HCT116 (cell line): ENCODE results near the gene MOB2.
A peak's percentile ranks its signal among the peaks of the same experiment; 100 is the strongest.

ENCODE experiments used
- CEBPB ChIP-seq: IDR thresholded peaks from 2 replicates; pipeline ENCODE4 v1.6.1; 2012; ENCODE audit warnings: low read depth
- ELF1 ChIP-seq: IDR thresholded peaks from 2 replicates; pipeline ENCODE4 v1.6.1; 2012; ENCODE audit warnings: low read depth, borderline replicate concordance
- EZH2 ChIP-seq: fragments of 200-600 bp; sonication (generic); IDR thresholded peaks from 2 replicates; pipeline ENCODE4 v1.6.1; 2017; ENCODE audit warnings: antibody characterized with exemption, mixed run types
- EZH2phosphoT487 ChIP-seq: fragments of 200-600 bp; IDR thresholded peaks from 2 replicates; pipeline ENCODE4 v1.6.1; 2018; ENCODE audit warnings: antibody characterized with exemption, borderline replicate concordance
- MAX ChIP-seq: IDR thresholded peaks from 2 replicates; pipeline ENCODE4 v1.6.1; 2012
- POLR2A ChIP-seq: IDR thresholded peaks from 2 replicates; pipeline ENCODE4 v1.7.0; 2011; ENCODE audit warnings: borderline replicate concordance; ENCODE audit not compliant: insufficient read depth, insufficient read length; ENCODE audit errors: extremely low read depth
- POLR2AphosphoS5 ChIP-seq: IDR thresholded peaks from 2 replicates; pipeline ENCODE4 v1.6.1; 2011; ENCODE audit warnings: mild to moderate bottlenecking, low read depth, low read length, moderate library complexity
- REST ChIP-seq: IDR thresholded peaks from 2 replicates; pipeline ENCODE4 v1.6.1; 2012; ENCODE audit warnings: low read depth
- SIN3A ChIP-seq: IDR thresholded peaks from 2 replicates; pipeline ENCODE4 v1.6.1; 2012; ENCODE audit warnings: low read depth
- SRF ChIP-seq: IDR thresholded peaks from 2 replicates; pipeline ENCODE4 v1.6.1; 2012; ENCODE audit warnings: low read depth
- TCF7L2 ChIP-seq: IDR thresholded peaks from 2 replicates; pipeline ENCODE4 v1.7.0; 2011; ENCODE audit warnings: borderline replicate concordance, inconsistent platforms; ENCODE audit not compliant: insufficient read depth, insufficient read length; ENCODE audit errors: extremely low read depth
- ZFX ChIP-seq: fragments of 450-650 bp; IDR thresholded peaks from 2 replicates; pipeline ENCODE4 v1.6.1; 2017
- ZNF274 ChIP-seq: fragments of 200-500 bp; sonication (Bioruptor generic); IDR thresholded peaks from 2 replicates; pipeline ENCODE4 v1.6.1; 2014; ENCODE audit warnings: mild to moderate bottlenecking, low read depth, low read length, inconsistent platforms
- TF ChIP-seq, protein P1 (sequence below), 3 experiments: fragments of 200-600 bp in 1 of 3; sonication (generic) in 1 of 3; IDR thresholded peaks in 2 of 3; conservative IDR thresholded peaks in 1 of 3; 2 replicates each; pipeline ENCODE4 v1.5.1; 2012 to 2017; ENCODE audit warnings: low read depth in 2 of 3, low read length in 2 of 3, antibody characterized with exemption in 1 of 3, borderline replicate concordance in 1 of 3, control low read depth in 1 of 3, mild to moderate bottlenecking in 1 of 3, mixed read lengths in 1 of 3, mixed run types in 1 of 3, moderate library complexity in 1 of 3; ENCODE audit not compliant: insufficient read depth in 1 of 3

DNA sequence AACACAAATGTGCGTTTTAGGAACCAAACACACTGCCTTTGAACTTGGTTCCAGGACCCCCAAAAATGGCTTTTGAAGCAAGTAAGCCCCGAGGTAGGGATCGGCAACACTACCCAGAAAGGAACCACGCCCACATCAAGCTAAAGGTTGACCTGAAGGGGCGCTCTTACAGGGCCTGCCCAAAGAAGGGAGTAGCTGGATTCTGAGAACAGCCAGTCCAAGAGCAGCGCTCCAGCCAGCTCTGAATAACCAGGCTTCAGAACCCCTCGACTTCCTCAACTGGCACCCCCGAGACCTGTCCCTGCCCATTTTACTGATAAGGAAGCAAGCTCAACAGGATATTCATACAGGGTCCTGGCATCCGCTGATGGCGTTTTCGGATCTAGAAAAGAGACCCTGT is 18.9 kb upstream of the MOB2 start:
- TF ChIP-seq, protein P1, sequence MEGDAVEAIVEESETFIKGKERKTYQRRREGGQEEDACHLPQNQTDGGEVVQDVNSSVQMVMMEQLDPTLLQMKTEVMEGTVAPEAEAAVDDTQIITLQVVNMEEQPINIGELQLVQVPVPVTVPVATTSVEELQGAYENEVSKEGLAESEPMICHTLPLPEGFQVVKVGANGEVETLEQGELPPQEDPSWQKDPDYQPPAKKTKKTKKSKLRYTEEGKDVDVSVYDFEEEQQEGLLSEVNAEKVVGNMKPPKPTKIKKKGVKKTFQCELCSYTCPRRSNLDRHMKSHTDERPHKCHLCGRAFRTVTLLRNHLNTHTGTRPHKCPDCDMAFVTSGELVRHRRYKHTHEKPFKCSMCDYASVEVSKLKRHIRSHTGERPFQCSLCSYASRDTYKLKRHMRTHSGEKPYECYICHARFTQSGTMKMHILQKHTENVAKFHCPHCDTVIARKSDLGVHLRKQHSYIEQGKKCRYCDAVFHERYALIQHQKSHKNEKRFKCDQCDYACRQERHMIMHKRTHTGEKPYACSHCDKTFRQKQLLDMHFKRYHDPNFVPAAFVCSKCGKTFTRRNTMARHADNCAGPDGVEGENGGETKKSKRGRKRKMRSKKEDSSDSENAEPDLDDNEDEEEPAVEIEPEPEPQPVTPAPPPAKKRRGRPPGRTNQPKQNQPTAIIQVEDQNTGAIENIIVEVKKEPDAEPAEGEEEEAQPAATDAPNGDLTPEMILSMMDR (IDR thresholded peaks at IDR 0.05 in 2 of 3, conservative IDR thresholded peaks at IDR 0.05 in 1 of 3; ENCODE audit: borderline replicate concordance in 1 of 3, insufficient read depth in 1 of 3, low read depth in 2 of 3, low read length in 2 of 3): peak in 2 of 3 experiments; percentile 52 to 56; a peak in 4 of 6 replicates
- TF ChIP-seq EZH2 (no peak), POLR2AphosphoS5 (no peak), POLR2A (no peak), ZNF274 (no peak), CEBPB (no peak), ELF1 (no peak), REST (no peak), MAX (no peak), TCF7L2 (no peak), EZH2phosphoT487 (no peak), SIN3A (no peak), SRF (no peak), ZFX (no peak)
